A549 (cell line): Measurements from ENCODE around the gene MAP2K1. TPM values are rescaled to one million over a fixed set of nuclear protein-coding genes. Genes with fewer than 3 reads are reported as not detected.

Experiments
- ATAC-seq, 2 experiments: fragments of 200-7000 bp in 1 of 2; fragments of >200 bp in 1 of 2; cut with Nextera tagmentation in 1 of 2; cut with Tn5 transposase in 1 of 2; 3 replicates each; pipeline versions ENCODE4 v1.8.0 to v1.9.1; 2018 to 2020; ENCODE audit warnings: mild to moderate bottlenecking in 1 of 2, moderate library complexity in 1 of 2
- CTCF ChIA-PET: fragments of 300-600 bp; sonication (Branson Sonifier 250); formaldehyde crosslinking; extraction: SDS; loops from one replicate; lab custom pipeline; 2021; ENCODE audit warnings: antibody characterized with exemption, inconsistent platforms; lab: Yijun Ruan, JAX
- POLR2A ChIA-PET: fragments of 350-600 bp; formaldehyde crosslinking; extraction: SDS; loops from one replicate; lab custom pipeline; 2021; ENCODE audit warnings: antibody characterized with exemption, inconsistent platforms; lab: Yijun Ruan, JAX
- DNase-seq, 2 experiments: peaks; one replicate each; pipeline versions ENCODE4 v3.0.0 to v3.0.0-alpha.2; 2011 to 2016; ENCODE audit warnings: low read depth in 1 of 2, low spot score in 1 of 2
- FAIRE-seq: peaks from 2 replicates; lab custom pipeline; 2011; peaks lifted over from hg19 to GRCh38; lab: Jason Lieb, UNC
- H3K27ac ChIP-seq, 2 experiments: fragments of >200 bp; sonication (Bioruptor Twin); formaldehyde crosslinking; 3 replicates each; pipeline ENCODE4 v1.5.1; 2016 to 2017
- H3K4me1 ChIP-seq: fragments of >200 bp; sonication (Bioruptor Twin); formaldehyde crosslinking; 3 replicates; pipeline ENCODE4 v1.6.1; 2016
- H3K4me2 ChIP-seq: fragments of >200 bp; sonication (Bioruptor Twin); formaldehyde crosslinking; 3 replicates; pipeline ENCODE4 v1.6.1; 2016
- H3K4me3 ChIP-seq: fragments of >200 bp; sonication (Bioruptor Twin); formaldehyde crosslinking; 3 replicates; pipeline ENCODE4 v1.5.1; 2016
- H3K9me3 ChIP-seq: fragments of >200 bp; sonication (Bioruptor Twin); formaldehyde crosslinking; 3 replicates; pipeline ENCODE4 v1.6.1; 2016
- BHLHE40 ChIP-seq: IDR thresholded peaks from 2 replicates; pipeline ENCODE4 v1.6.1; 2012; ENCODE audit warnings: low read depth, low read length, inconsistent platforms
- CEBPB ChIP-seq, 2 experiments: fragments of >200 bp in 1 of 2; sonication (Bioruptor Twin) in 1 of 2; formaldehyde crosslinking in 1 of 2; IDR thresholded peaks; 2 replicates each; pipeline ENCODE4 v1.6.1; 2012 to 2016
- CHD2 ChIP-seq: fragments of 150-350 bp; IDR thresholded peaks from 2 replicates; pipeline ENCODE4 v1.6.1; 2014; ENCODE audit warnings: low read length; ENCODE audit not compliant: partially characterized antibody
- EHF ChIP-seq: fragments of 250-450 bp; sonication (Bioruptor Pico); IDR thresholded peaks from 2 replicates; pipeline ENCODE4 v1.5.0; 2020; ENCODE audit warnings: mild to moderate bottlenecking
- EP300 ChIP-seq, 2 experiments: fragments of >200 bp; sonication (Bioruptor Twin); formaldehyde crosslinking; IDR thresholded peaks; 2 replicates in 1 of 2; 3 replicates in 1 of 2; pipeline ENCODE4 v1.6.1; 2016 to 2017
- FOSL2 ChIP-seq, 2 experiments: fragments of 450-650 bp in 1 of 2; fragments of >200 bp in 1 of 2; sonication (Bioruptor Twin) in 1 of 2; formaldehyde crosslinking; IDR thresholded peaks; 2 replicates each; pipeline versions ENCODE4 v1.5.0 to v1.6.1; 2016 to 2020; ENCODE audit warnings: mild to moderate bottlenecking in 1 of 2, moderate library complexity in 1 of 2
- GATA3 ChIP-seq: IDR thresholded peaks from 2 replicates; pipeline ENCODE4 v1.6.1; 2012; ENCODE audit warnings: borderline replicate concordance
- HOXB13 ChIP-seq: fragments of 250-450 bp; sonication (Bioruptor Pico); IDR thresholded peaks from 2 replicates; pipeline ENCODE4 v1.5.0; 2020; ENCODE audit warnings: low read depth, mild to moderate bottlenecking, moderate library complexity
- JUN ChIP-seq, 2 experiments: fragments of >200 bp; sonication (Bioruptor Twin); formaldehyde crosslinking; IDR thresholded peaks; 2 replicates in 1 of 2; 3 replicates in 1 of 2; pipeline ENCODE4 v1.6.1; 2016 to 2017
- KDM5A ChIP-seq: fragments of 200-600 bp; sonication (generic); IDR thresholded peaks from 2 replicates; pipeline ENCODE4 v1.6.1; 2016; ENCODE audit warnings: antibody characterized with exemption, mild to moderate bottlenecking
- MYC ChIP-seq: IDR thresholded peaks from 2 replicates; pipeline ENCODE4 v1.6.1; 2012; ENCODE audit warnings: mild to moderate bottlenecking, inconsistent platforms, low read length, improper control_type of control experiment, borderline replicate concordance
- NPAS2 ChIP-seq: fragments of 250-450 bp; sonication (Bioruptor Pico); IDR thresholded peaks from 2 replicates; pipeline ENCODE4 v1.8.0; 2022; ENCODE audit warnings: mild to moderate bottlenecking, moderate library complexity, borderline replicate concordance
- NR3C1 ChIP-seq: fragments of >200 bp; sonication (Bioruptor Twin); formaldehyde crosslinking; IDR thresholded peaks from 3 replicates; pipeline ENCODE4 v1.6.1; 2017
- PHF8 ChIP-seq: fragments of 200-600 bp; sonication (generic); IDR thresholded peaks from 2 replicates; pipeline ENCODE4 v1.6.1; 2016; ENCODE audit warnings: low read depth, mild to moderate bottlenecking, antibody characterized with exemption, moderate library complexity, borderline replicate concordance
- POLR2A ChIP-seq: IDR thresholded peaks from 2 replicates; pipeline ENCODE4 v1.6.1; 2012; ENCODE audit warnings: mild to moderate bottlenecking, low read length
- POLR2AphosphoS2 ChIP-seq: conservative IDR thresholded peaks from 2 replicates; pipeline ENCODE4 v1.6.1; 2012; ENCODE audit warnings: low read length, improper control_type of control experiment, inconsistent platforms
- RARB ChIP-seq: fragments of 250-450 bp; sonication (Bioruptor Pico); IDR thresholded peaks from 2 replicates; pipeline ENCODE4 v1.8.0; 2021; ENCODE audit warnings: mild to moderate bottlenecking, moderate library complexity
- RFX5 ChIP-seq: fragments of 450-650 bp; IDR thresholded peaks from 2 replicates; pipeline ENCODE4 v1.7.1; 2014; ENCODE audit warnings: antibody characterized with exemption, mild to moderate bottlenecking, moderate library complexity
- TP53 ChIP-seq: fragments of 250-450 bp; sonication (Bioruptor Pico); IDR thresholded peaks from 2 replicates; pipeline ENCODE4 v1.5.0; 2021; ENCODE audit warnings: mild to moderate bottlenecking, moderate library complexity
- ZNF302 ChIP-seq: fragments of 250-450 bp; sonication (Bioruptor Pico); IDR thresholded peaks from 2 replicates; pipeline ENCODE4 v1.9.0; 2021; ENCODE audit warnings: inconsistent platforms, mild to moderate bottlenecking, moderate library complexity
- WGBS: methylation state at CpG from one replicate; pipeline ENCODE4 v1.1.6; 2017; ENCODE audit errors: missing lambda C conversion rate; 5-methylcytosine and 5-hydroxymethylcytosine counted together
- polyA plus RNA-seq, 4 experiments: library from polyadenylated mRNA; depleted of rRNA in 3 of 4; stranded (reverse); fragments of >200 nt; fragmentation: RNase III in 1 of 4; extraction: RNeasy Plus Mini Kit Qiagen cat#74134 plus additional on column Dnase treatment in 1 of 4; gene quantifications; 2 replicates in 3 of 4; 3 replicates in 1 of 4; pipeline ENCODE4 v1.2.3, GENCODE V29; 2011 to 2017
- TF ChIP-seq, protein P1 (sequence below): IDR thresholded peaks from 2 replicates; pipeline ENCODE4 v1.6.1; 2012
- TF ChIP-seq, protein P2 (sequence below): fragments of 200-600 bp; sonication (generic); IDR thresholded peaks from 2 replicates; pipeline ENCODE4 v1.6.1; 2016; ENCODE audit warnings: antibody characterized with exemption, mild to moderate bottlenecking, moderate library complexity
- TF ChIP-seq, protein P3 (sequence below): fragments of >200 bp; sonication (Bioruptor Twin); formaldehyde crosslinking; IDR thresholded peaks from 3 replicates; pipeline ENCODE4 v1.6.1; 2016
- TF ChIP-seq, protein P4 (sequence below): fragments of >200 bp; sonication (Bioruptor Twin); formaldehyde crosslinking; IDR thresholded peaks from 2 replicates; pipeline ENCODE4 v1.6.1; 2016
- TF ChIP-seq, protein P5 (sequence below): fragments of 250-450 bp; sonication (Bioruptor Pico); IDR thresholded peaks from 2 replicates; pipeline ENCODE4 v1.5.0; 2020; ENCODE audit warnings: low read depth, mild to moderate bottlenecking, moderate library complexity
- TF ChIP-seq, protein P6 (sequence below): IDR thresholded peaks from 2 replicates; pipeline ENCODE4 v1.6.1; 2012

The MAP2K1 gene
- polyA plus RNA-seq, 2 of the 4 experiments (the other 2 are of a cell fraction) = 30.3 to 41.9 TPM

DNA sequence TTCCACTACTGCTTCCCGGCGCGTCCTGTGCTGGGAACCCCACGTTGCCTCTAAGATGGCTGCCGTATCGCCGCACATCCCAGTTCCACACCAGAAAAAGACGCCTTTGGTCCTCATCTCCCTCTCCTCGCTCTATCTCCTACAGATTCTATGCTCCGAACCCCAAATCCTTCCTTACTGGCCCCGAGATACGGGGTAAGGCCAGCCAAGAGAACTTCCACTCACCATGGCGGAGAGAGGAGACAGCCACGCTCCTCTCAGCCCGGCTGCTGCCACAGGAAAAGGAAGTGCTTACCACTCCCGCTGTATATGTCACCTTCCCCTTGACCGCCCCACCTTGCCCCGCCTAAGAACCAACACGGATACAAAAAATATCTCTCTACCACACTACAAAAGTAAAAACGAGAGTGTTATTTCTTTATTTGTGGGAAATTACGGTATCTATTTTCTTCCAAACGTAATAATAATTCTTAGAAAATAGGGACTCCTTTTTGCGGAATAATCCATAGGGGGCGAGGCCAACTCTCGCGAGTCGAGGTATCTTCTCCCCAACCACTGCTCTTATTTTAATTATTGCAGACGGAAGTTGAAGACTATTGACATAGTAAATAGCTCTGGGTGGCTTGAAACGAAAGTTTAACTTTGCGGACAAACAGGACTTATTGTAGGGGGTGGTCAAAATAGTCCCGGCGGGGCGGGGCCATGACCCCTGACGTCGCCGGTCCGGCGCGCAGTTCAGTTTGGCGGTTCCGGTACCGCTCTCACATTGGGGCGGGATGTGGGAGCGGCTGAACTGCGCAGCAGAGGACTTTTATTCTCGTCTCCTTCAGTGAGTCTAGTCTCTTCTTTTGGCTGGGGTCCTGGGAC is 118.1 kb downstream of the MAP2K1 start, which contains the start of the genes RPL4 and ZWILCH:
TSS of gene RPL4 (minus strand) at position 293 of the 867 bp plus-strand sequence. CDS start at position 228, 65 bp downstream.
TSS of gene ZWILCH (plus strand) at position 764 of the 867 bp plus-strand sequence. CDS start at position 777, 13 bp downstream.
- peak; percentile 92 to 94 for ATAC-seq

More for the DNA sequence above, 118.1 kb downstream of the MAP2K1 start, which contains the start of the genes RPL4 and ZWILCH:
- WGBS = under 1% methylated on average over 46 of the region's 46 CpGs
- peak within 1 kb of the TSS; percentile 94 for H3K4me2 ChIP-seq
- peak within 1 kb of the TSS; percentile 91 to 94 for H3K27ac ChIP-seq
- H3K9me3 ChIP-seq = no peaks in the 10 kb centered on the region
- DNase-seq (peak; percentile 86 to 93), FAIRE-seq (no peak)
- H3K4me1 ChIP-seq = peaks cover 47% of the 10 kb centered on the region
- H3K4me3 ChIP-seq = peak within 1 kb of the TSS; percentile 70
- CTCF ChIA-PET = interaction anchor here (0.7 to 3.7 kb wide), 6 partner anchors 7 to 364 kb away, joined by 3 to 32 read pairs (median 4); partner anchors contain the start of gene SNAPC5
- TF ChIP-seq GATA3 (peak; percentile 35; the same call in 1 of the 2 replicates), EHF (CRISPR knock-in tag) (peak; percentile 57; the same call in 1 of the 2 replicates), CEBPB (IDR thresholded peaks at IDR 0.05) (peak in 1 of 2 experiments; percentile 24; a peak in 1 of 4 replicates), HOXB13 (CRISPR knock-in tag) (no peak), FOSL2 (IDR thresholded peaks at IDR 0.05) (no peak), FOSL2 (CRISPR knock-in tag; IDR thresholded peaks at IDR 0.05) (peak; percentile 38), POLR2A (peak; percentile 98), RARB (CRISPR knock-in tag) (0 out of 2 replicates have a peak, but pooled peaks have one; percentile 50), PHF8 (peak; percentile 96), POLR2AphosphoS2 (no peak), ZNF302 (CRISPR knock-in tag) (no peak), NPAS2 (CRISPR knock-in tag) (no peak), NR3C1 (no peak), KDM5A (peak; percentile 72), EP300 (IDR thresholded peaks at IDR 0.05) (no peak), CHD2 (peak; percentile 94), RFX5 (peak; percentile 56; the same call in 1 of the 2 replicates), JUN (IDR thresholded peaks at IDR 0.05) (peak; percentile 99 to 100), MYC (peak; percentile 81), TP53 (peak; percentile 60), BHLHE40 (no peak)
- TF ChIP-seq, protein P1, sequence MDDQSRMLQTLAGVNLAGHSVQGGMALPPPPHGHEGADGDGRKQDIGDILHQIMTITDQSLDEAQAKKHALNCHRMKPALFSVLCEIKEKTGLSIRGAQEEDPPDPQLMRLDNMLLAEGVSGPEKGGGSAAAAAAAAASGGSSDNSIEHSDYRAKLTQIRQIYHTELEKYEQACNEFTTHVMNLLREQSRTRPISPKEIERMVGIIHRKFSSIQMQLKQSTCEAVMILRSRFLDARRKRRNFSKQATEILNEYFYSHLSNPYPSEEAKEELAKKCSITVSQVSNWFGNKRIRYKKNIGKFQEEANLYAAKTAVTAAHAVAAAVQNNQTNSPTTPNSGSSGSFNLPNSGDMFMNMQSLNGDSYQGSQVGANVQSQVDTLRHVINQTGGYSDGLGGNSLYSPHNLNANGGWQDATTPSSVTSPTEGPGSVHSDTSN = peak; percentile 92
- TF ChIP-seq, protein P2, sequence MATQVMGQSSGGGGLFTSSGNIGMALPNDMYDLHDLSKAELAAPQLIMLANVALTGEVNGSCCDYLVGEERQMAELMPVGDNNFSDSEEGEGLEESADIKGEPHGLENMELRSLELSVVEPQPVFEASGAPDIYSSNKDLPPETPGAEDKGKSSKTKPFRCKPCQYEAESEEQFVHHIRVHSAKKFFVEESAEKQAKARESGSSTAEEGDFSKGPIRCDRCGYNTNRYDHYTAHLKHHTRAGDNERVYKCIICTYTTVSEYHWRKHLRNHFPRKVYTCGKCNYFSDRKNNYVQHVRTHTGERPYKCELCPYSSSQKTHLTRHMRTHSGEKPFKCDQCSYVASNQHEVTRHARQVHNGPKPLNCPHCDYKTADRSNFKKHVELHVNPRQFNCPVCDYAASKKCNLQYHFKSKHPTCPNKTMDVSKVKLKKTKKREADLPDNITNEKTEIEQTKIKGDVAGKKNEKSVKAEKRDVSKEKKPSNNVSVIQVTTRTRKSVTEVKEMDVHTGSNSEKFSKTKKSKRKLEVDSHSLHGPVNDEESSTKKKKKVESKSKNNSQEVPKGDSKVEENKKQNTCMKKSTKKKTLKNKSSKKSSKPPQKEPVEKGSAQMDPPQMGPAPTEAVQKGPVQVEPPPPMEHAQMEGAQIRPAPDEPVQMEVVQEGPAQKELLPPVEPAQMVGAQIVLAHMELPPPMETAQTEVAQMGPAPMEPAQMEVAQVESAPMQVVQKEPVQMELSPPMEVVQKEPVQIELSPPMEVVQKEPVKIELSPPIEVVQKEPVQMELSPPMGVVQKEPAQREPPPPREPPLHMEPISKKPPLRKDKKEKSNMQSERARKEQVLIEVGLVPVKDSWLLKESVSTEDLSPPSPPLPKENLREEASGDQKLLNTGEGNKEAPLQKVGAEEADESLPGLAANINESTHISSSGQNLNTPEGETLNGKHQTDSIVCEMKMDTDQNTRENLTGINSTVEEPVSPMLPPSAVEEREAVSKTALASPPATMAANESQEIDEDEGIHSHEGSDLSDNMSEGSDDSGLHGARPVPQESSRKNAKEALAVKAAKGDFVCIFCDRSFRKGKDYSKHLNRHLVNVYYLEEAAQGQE = peak; percentile 94
- TF ChIP-seq, protein P3, sequence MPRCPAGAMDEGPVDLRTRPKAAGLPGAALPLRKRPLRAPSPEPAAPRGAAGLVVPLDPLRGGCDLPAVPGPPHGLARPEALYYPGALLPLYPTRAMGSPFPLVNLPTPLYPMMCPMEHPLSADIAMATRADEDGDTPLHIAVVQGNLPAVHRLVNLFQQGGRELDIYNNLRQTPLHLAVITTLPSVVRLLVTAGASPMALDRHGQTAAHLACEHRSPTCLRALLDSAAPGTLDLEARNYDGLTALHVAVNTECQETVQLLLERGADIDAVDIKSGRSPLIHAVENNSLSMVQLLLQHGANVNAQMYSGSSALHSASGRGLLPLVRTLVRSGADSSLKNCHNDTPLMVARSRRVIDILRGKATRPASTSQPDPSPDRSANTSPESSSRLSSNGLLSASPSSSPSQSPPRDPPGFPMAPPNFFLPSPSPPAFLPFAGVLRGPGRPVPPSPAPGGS = peak; percentile 98
- TF ChIP-seq, protein P4, sequence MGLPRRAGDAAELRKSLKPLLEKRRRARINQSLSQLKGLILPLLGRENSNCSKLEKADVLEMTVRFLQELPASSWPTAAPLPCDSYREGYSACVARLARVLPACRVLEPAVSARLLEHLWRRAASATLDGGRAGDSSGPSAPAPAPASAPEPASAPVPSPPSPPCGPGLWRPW = no peak
- TF ChIP-seq, protein P5, sequence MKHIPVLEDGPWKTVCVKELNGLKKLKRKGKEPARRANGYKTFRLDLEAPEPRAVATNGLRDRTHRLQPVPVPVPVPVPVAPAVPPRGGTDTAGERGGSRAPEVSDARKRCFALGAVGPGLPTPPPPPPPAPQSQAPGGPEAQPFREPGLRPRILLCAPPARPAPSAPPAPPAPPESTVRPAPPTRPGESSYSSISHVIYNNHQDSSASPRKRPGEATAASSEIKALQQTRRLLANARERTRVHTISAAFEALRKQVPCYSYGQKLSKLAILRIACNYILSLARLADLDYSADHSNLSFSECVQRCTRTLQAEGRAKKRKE (CRISPR knock-in tag) = 0 out of 2 replicates have a peak, but pooled peaks have one; percentile 11
- TF ChIP-seq, protein P6, sequence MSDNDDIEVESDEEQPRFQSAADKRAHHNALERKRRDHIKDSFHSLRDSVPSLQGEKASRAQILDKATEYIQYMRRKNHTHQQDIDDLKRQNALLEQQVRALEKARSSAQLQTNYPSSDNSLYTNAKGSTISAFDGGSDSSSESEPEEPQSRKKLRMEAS = peak; percentile 96
- TF ChIP-seq, all 56 proteins: peak for 18
- POLR2A ChIA-PET = interaction anchor here (0.7 to 1.3 kb wide), 5 partner anchors 10 to 196 kb away, joined by 3 to 4 read pairs (median 3); partner anchors contain the start of gene MAP2K1
